GM19455 (cell line): Measurements from ENCODE around the gene CENPX.

Experiments used
- ATAC-seq: cut with Tn5 transposase; IDR thresholded peaks from one replicate; pipeline ENCODE4 v1.9.1; 2021; ENCODE audit not compliant: unreplicated experiment

The CENPX gene

GRCh38 chr17:82022310-82022980 lies at the start of gene CENPX:
Gene CENPX (minus strand): TSS chr17:82022878. CDS start chr17:82022861, 17 bp downstream.
- ATAC-seq: no peak

- no peak for ATAC-seq
Measured at GRCh38 chr17:82070611-82071010, 47.9 kb upstream of the CENPX start.

- no peak for ATAC-seq
Measured at GRCh38 chr17:82065638-82066303, 43.1 kb upstream of the CENPX start, which contains the start of gene DUS1L. Gene DUS1L (minus strand): TSS chr17:82065804. CDS start chr17:82065059, 745 bp downstream.

- ATAC-seq: no peak
Measured at GRCh38 chr17:82065193-82065637, 42.5 kb upstream of the CENPX start.

GRCh38 chr17:82064433-82065192 lies 41.9 kb upstream of the CENPX start:
- ATAC-seq: no peak

- ATAC-seq: no peak
Measured at GRCh38 chr17:82063424-82064415, 41.0 kb upstream of the CENPX start.

- no peak for ATAC-seq
Measured at GRCh38 chr17:82062984-82063368, 40.3 kb upstream of the CENPX start.

- ATAC-seq: no peak
Measured at GRCh38 chr17:82062076-82062983, 39.7 kb upstream of the CENPX start.

GRCh38 chr17:82061047-82061925 lies 38.6 kb upstream of the CENPX start:
- no peak for ATAC-seq

- ATAC-seq: no peak
Measured at GRCh38 chr17:82060614-82061013, 37.9 kb upstream of the CENPX start.

- ATAC-seq: no peak
Measured at GRCh38 chr17:82060001-82060380, 37.3 kb upstream of the CENPX start.

- ATAC-seq: no peak
Measured at GRCh38 chr17:82059272-82060000, 36.8 kb upstream of the CENPX start.

GRCh38 chr17:82058855-82059249 lies 36.2 kb upstream of the CENPX start:
- ATAC-seq: no peak

GRCh38 chr17:82058230-82058854 lies 35.7 kb upstream of the CENPX start:
- no peak for ATAC-seq

GRCh38 chr17:82056729-82057621 lies 34.3 kb upstream of the CENPX start:
- ATAC-seq: no peak

- ATAC-seq: no peak
Measured at GRCh38 chr17:82055965-82056728, 33.5 kb upstream of the CENPX start.
